Dendritic cell treated with granulocyte-macrophage colony-stimulating factor and Interleukin-4, amounts not matched to agents 40 ng/mL and 50 ng/mL, for 4 days (primary cell): ENCODE data around the gene NPTXR.

Experiments used
- H3K27ac Mint-ChIP-seq: one replicate; pipeline ENCODE4 v1.8.0; 2022; ENCODE audit warnings: mild to moderate bottlenecking, mixed read lengths
- H3K27me3 Mint-ChIP-seq: one replicate; pipeline ENCODE4 v1.8.0; 2022; ENCODE audit warnings: mild to moderate bottlenecking, mixed read lengths
- H3K36me3 Mint-ChIP-seq: one replicate; pipeline ENCODE4 v1.8.0; 2022; ENCODE audit warnings: low read depth, mixed read lengths
- H3K4me1 Mint-ChIP-seq: one replicate; pipeline ENCODE4 v1.8.0; 2022; ENCODE audit warnings: low read depth, mixed read lengths
- H3K4me3 Mint-ChIP-seq: one replicate; pipeline ENCODE4 v1.8.0; 2022; ENCODE audit warnings: mild to moderate bottlenecking, moderate library complexity, mixed read lengths
- H3K9me3 Mint-ChIP-seq: one replicate; pipeline ENCODE4 v1.8.0; 2022; ENCODE audit warnings: mixed read lengths
- intact Hi-C: fragments of 100-400 bp; cut with micrococcal nuclease; formaldehyde crosslinking; loops from one replicate; pipeline ENCODE4 v1.15.0; 2022

The NPTXR gene

GRCh38 chr22:38853196-38853651 is 9.4 kb upstream of the NPTXR start:
- intact Hi-C loops: loop anchor here (10.0 kb wide), 1 partner anchor 78 kb away; no protein-coding TSS in a partner anchor
- Mint-ChIP-seq H3K4me1 (no peaks in the 10 kb centered on the region), H3K27me3 (peaks cover 45% of the 10 kb centered on the region), H3K4me3 (no peak overlapping the region), H3K27ac (no peak overlapping the region), H3K36me3 (no peaks in the 10 kb centered on the region), H3K9me3 (no peaks in the 10 kb centered on the region)

- H3K36me3 Mint-ChIP-seq: no peaks in the 10 kb centered on the region
- intact Hi-C loops: loop anchor here (10.0 kb wide), 1 partner anchor 78 kb away; no protein-coding TSS in a partner anchor
- peaks cover 50% of the 10 kb centered on the region for H3K27me3 Mint-ChIP-seq
- H3K4me1 Mint-ChIP-seq: no peaks in the 10 kb centered on the region
- no peaks in the 10 kb centered on the region for H3K9me3 Mint-ChIP-seq
- H3K4me3 Mint-ChIP-seq: no peak overlapping the region
- no peak overlapping the region for H3K27ac Mint-ChIP-seq
These were observed 8.7 kb upstream of the NPTXR start for GRCh38 chr22:38852522-38852921.

- Mint-ChIP-seq H3K27ac (no peak overlapping the region), H3K27me3 (peaks cover 56% of the 10 kb centered on the region), H3K4me3 (no peak overlapping the region), H3K9me3 (no peaks in the 10 kb centered on the region), H3K36me3 (no peaks in the 10 kb centered on the region), H3K4me1 (no peaks in the 10 kb centered on the region)
- intact Hi-C loops: loop anchor here (10.0 kb wide), 1 partner anchor 76 kb away; no protein-coding TSS in a partner anchor
These were observed 7.4 kb upstream of the NPTXR start for GRCh38 chr22:38850941-38851849.

- Mint-ChIP-seq H3K27ac (no peak overlapping the region), H3K36me3 (no peaks in the 10 kb centered on the region), H3K4me3 (no peak overlapping the region), H3K27me3 (peaks cover 63% of the 10 kb centered on the region), H3K9me3 (no peaks in the 10 kb centered on the region), H3K4me1 (no peaks in the 10 kb centered on the region)
- intact Hi-C loops: loop anchor here (10.0 kb wide), 1 partner anchor 76 kb away; no protein-coding TSS in a partner anchor
These were observed 6.6 kb upstream of the NPTXR start for GRCh38 chr22:38850399-38850798.

- intact Hi-C loops: loop anchor here (10.0 kb wide), 1 partner anchor 75 kb away; no protein-coding TSS in a partner anchor
- Mint-ChIP-seq H3K27me3 (peaks cover 69% of the 10 kb centered on the region), H3K4me3 (no peak overlapping the region), H3K9me3 (no peaks in the 10 kb centered on the region), H3K4me1 (no peaks in the 10 kb centered on the region), H3K36me3 (no peaks in the 10 kb centered on the region), H3K27ac (no peak overlapping the region)
These were observed 6.0 kb upstream of the NPTXR start for GRCh38 chr22:38849811-38850210.

GRCh38 chr22:38846412-38846811 is 2.6 kb upstream of the NPTXR start:
- Mint-ChIP-seq H3K9me3 (no peaks in the 10 kb centered on the region), H3K36me3 (no peaks in the 10 kb centered on the region), H3K4me3 (no peak overlapping the region), H3K4me1 (peaks cover 5% of the 10 kb centered on the region), H3K27ac (no peak overlapping the region), H3K27me3 (peaks cover 74% of the 10 kb centered on the region)
- intact Hi-C loops: no loop called here

GRCh38 chr22:38845004-38845740 is 1.3 kb upstream of the NPTXR start:
- H3K4me3 Mint-ChIP-seq: no peak overlapping the region
- H3K36me3 Mint-ChIP-seq: no peaks in the 10 kb centered on the region
- peaks cover 5% of the 10 kb centered on the region for H3K4me1 Mint-ChIP-seq
- peaks cover 78% of the 10 kb centered on the region for H3K27me3 Mint-ChIP-seq
- no peaks in the 10 kb centered on the region for H3K9me3 Mint-ChIP-seq
- H3K27ac Mint-ChIP-seq: no peak overlapping the region
- intact Hi-C loops: no loop called here

GRCh38 chr22:38844315-38845003 is 631 bp upstream of the NPTXR start:
- peaks cover 78% of the 10 kb centered on the region for H3K27me3 Mint-ChIP-seq
- H3K4me1 Mint-ChIP-seq: peaks cover 5% of the 10 kb centered on the region
- intact Hi-C loops: no loop called here
- no peaks in the 10 kb centered on the region for H3K9me3 Mint-ChIP-seq
- H3K27ac Mint-ChIP-seq: no peak overlapping the region
- H3K36me3 Mint-ChIP-seq: no peaks in the 10 kb centered on the region
- no peak overlapping the region for H3K4me3 Mint-ChIP-seq

- intact Hi-C loops: no loop called here
- Mint-ChIP-seq H3K4me1 (peaks cover 5% of the 10 kb centered on the region), H3K4me3 (peak overlapping the region; percentile 30), H3K9me3 (no peaks in the 10 kb centered on the region), H3K36me3 (no peaks in the 10 kb centered on the region), H3K27me3 (peaks cover 75% of the 10 kb centered on the region), H3K27ac (no peak overlapping the region)
These were observed 599 bp downstream of the NPTXR start for GRCh38 chr22:38843201-38843656.

GRCh38 chr22:38842512-38843200 is 1.2 kb downstream of the NPTXR start:
- Mint-ChIP-seq H3K36me3 (no peaks in the 10 kb centered on the region), H3K9me3 (no peaks in the 10 kb centered on the region), H3K27me3 (peaks cover 69% of the 10 kb centered on the region), H3K27ac (no peak overlapping the region), H3K4me3 (peak overlapping the region; percentile 27), H3K4me1 (peaks cover 5% of the 10 kb centered on the region)
- intact Hi-C loops: no loop called here

GRCh38 chr22:38841635-38842034 is 2.2 kb downstream of the NPTXR start:
- no peak overlapping the region for H3K4me3 Mint-ChIP-seq
- intact Hi-C loops: no loop called here
- peaks cover 63% of the 10 kb centered on the region for H3K27me3 Mint-ChIP-seq
- no peaks in the 10 kb centered on the region for H3K9me3 Mint-ChIP-seq
- H3K4me1 Mint-ChIP-seq: peaks cover 5% of the 10 kb centered on the region
- no peak overlapping the region for H3K27ac Mint-ChIP-seq
- H3K36me3 Mint-ChIP-seq: no peaks in the 10 kb centered on the region

GRCh38 chr22:38841211-38841610 is 2.6 kb downstream of the NPTXR start:
- no peak overlapping the region for H3K4me3 Mint-ChIP-seq
- intact Hi-C loops: no loop called here
- peaks cover 5% of the 10 kb centered on the region for H3K4me1 Mint-ChIP-seq
- no peaks in the 10 kb centered on the region for H3K9me3 Mint-ChIP-seq
- peaks cover 60% of the 10 kb centered on the region for H3K27me3 Mint-ChIP-seq
- H3K36me3 Mint-ChIP-seq: no peaks in the 10 kb centered on the region
- no peak overlapping the region for H3K27ac Mint-ChIP-seq

GRCh38 chr22:38840129-38840528 is 3.7 kb downstream of the NPTXR start:
- H3K27ac Mint-ChIP-seq: no peak overlapping the region

More at GRCh38 chr22:38840129-38840528, 3.7 kb downstream of the NPTXR start:
- intact Hi-C loops: no loop called here
- H3K4me1 Mint-ChIP-seq: peaks cover 5% of the 10 kb centered on the region
- no peak overlapping the region for H3K4me3 Mint-ChIP-seq
- H3K9me3 Mint-ChIP-seq: no peaks in the 10 kb centered on the region
- peaks cover 55% of the 10 kb centered on the region for H3K27me3 Mint-ChIP-seq
- H3K36me3 Mint-ChIP-seq: no peaks in the 10 kb centered on the region
